ENCODE measurements around the gene CD300E.
"Not testable (repeated sequence)": the region's sequence is repeated elsewhere in the genome, so short reads cannot be mapped to it uniquely, and the experiment has no call there.

CD300E gene

DNA sequence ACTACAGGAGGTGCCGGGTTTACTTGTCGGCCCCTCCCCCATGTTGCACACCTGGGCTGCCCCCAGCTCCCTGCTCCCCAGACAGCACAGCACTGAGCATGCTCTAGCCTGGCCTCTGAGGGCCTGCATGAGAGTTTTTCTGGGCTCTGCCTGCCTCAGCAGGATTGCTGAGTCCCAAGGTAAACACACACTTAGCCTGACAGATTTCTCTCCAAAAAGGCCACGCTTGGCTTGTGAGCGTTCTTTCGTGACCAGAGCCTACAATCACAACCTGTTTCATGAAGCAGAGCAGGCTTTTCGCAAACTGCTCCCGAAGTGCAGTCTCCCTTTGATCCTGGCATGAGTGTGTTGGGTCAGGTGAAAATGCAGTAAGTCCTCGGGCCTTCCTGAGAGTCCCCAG lies 9.8 kb upstream of the CD300E start:
- no peak for DNase-seq

DNA sequence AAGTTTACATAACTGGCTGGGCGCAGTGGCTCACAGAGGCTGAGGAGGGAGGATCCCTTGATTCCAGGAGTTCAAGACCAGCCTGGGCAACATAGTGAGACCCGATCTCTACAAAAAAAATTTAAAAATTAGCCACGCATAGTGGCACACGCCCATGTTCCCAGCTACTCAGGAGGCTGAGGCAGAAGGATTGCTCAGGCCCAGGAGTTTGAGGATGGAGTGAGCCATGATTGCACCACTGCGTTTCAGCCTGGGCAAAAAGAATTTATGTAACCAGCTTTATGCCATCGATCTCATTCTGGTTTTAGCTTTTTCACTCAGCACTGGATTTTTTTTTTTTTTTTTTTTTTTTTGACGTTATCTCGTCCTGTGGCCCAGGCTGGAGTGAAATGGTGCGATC lies 9.1 kb upstream of the CD300E start:
- DNase-seq, result no peak

DNA sequence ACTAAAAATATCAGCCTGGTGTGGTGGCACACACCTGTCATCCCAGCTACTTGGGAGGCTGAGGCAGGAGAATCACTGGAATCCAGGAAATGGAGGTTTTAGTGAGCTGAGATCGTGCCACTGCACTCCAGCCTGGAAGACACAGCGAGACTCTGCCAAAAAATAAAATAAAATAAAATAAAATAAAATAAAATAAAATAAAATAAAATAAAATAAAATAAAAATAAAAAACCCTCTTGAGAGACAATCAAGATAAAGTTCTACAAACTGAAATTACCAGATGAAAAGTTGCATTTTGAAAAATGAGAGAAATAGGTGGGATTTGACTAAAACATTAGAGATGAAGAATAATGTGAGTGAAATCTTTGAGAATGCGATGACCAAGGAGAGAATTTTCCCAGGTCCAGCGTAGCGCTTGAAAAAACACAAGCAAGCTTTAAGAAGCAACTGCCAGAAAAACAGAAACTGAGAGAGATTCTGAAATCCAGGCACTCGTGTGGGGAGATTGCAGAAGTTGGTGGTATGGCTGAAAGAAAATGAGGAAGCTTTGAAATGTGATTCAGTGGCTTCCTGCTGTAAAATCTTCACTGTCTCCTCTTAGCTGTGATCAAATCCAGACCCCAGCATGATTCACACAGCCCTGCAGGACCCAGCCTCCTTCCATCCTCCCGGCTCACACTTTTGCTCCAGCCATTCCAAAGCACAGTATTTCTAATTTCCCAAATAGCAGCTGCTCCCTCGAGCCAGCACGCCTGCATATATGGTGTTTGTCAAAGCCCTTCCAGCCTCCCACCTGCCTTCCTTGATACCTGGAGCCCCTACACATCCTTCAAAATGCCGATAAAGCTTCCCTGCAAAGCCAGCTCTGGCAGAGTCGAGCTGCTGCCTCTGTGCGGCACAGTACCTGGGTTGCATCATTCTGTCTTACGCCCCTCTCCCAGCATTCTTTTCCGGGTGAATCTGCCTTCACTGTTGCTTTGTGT lies 8.2 kb upstream of the CD300E start:
- no peak for DNase-seq

DNA sequence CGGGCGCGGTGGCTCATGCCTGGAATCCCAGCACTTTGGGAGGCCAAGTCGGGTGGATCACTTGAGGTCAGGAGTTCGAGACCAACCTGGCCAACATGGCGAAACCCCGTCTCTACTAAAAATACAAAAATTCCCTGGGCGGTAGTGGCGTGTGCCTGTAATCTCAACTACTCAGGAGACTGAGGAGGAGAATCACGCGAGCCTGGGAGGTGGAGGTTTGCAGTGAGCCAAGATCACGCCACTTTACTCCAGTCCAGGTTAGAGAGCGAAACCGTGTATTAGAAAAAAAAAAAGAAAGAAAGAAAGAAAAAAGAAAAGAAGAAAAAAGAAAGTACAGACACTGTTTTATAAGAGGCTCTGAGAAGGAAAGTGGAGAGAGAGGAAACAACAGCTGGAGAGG lies 6.7 kb upstream of the CD300E start:
- not testable (repeated sequence) for DNase-seq

DNA sequence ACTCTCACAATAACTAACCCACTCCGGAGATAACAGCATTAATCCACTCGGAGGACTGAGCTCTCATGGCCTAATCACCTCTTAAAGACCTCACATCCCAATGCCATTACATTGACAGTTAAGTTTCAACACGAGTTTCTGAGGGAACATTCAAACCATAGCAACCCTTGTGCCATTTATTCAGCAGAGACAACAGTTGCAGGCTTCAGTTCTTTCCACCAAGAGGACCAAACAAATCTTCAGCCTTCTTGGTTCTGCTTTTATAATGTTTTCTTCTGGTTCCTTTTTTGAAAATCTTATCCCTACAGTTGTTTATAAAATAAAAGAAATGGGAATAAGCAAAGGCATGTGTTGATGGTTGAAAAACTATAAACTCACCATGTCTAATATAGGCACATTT lies 2.1 kb upstream of the CD300E start:
- no peak for DNase-seq

DNA sequence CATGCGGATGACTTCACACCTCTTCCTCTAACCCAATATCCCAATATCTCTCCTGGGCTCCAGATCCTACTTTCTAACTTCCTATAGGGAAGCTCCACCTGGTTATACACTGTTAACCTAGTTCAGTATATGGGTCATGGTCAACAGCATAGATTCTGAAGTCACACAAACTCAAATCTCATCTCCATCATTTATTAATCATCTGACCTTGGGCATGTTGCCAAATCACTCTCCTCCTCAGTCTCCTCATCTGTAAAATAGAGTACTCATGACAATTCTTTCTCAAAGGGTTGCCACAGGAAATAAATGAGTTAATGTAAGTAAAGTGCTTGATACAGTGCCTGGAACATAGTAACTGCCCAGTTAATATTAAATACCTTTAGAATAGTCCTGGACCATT lies 593 bp upstream of the CD300E start:
- DNase-seq, result no peak

DNA sequence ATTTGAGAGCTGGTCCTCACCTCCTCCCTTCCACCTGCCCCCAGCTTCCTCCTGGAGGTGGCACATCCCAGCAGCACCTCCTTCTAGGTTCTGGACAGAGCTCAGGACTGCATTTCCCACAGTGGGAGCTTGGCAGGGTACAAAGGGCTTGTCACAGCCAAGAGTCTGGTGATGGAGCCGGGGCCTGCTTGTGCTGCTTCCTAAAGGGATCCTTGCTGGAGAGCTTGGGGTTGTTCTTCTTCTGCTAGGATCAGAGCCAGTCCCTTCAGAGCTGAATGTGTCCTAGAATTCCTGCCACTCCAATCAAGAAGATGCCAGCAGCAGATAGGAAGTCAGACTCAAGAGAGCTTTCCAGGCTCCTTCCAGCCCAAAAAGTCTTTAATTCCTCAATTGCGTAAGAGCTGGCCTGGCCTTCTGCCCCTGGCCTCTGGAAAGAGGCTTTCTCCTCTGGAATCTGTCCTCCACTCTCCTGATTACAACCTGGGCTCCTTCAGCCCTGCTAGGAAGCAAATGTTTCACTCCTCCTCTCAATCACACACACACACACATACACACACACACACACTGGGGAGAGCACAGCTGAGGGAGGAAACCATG lies 4.4 kb downstream of the CD300E start:
- no peak for DNase-seq

DNA sequence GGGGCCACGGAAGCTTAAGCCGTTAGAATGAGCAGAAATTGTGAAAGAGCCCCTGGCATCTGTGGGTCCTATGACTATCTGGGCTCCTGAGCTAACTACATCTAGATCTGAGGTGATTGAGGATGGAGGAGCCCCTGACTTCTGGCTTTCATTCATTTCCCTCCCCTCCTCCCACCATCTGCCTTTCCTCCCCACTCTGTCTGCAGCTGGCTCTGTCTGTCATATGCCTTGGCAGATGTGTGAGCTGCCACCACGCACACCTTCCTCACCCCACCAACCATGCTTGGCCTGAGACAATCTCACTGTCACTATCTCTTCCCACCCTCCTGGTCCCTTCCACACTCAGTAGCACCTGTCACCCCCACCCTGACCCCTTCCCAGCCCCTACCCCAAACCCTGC lies 5.1 kb downstream of the CD300E start:
- no peak for DNase-seq

DNA sequence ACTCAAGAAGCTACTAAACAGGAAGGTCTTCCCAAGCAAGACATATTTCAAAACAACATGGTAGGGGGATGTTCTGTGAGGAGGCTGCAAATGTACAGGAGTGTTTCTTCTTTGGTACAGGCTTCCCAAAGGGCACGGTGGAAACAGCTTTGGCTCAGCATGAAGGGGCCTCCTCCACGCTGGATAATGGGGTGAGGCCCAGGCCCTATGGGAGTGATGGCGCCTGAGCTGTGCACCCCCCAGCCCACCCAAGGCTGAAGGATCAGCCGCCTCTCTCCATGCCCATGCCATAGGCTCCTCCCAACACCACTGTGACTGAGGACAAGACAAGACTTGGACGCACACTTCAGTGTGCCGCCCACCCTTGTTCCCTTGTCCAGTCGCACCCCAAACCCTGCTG lies 6.8 kb downstream of the CD300E start:
- DNase-seq, result no peak

DNA sequence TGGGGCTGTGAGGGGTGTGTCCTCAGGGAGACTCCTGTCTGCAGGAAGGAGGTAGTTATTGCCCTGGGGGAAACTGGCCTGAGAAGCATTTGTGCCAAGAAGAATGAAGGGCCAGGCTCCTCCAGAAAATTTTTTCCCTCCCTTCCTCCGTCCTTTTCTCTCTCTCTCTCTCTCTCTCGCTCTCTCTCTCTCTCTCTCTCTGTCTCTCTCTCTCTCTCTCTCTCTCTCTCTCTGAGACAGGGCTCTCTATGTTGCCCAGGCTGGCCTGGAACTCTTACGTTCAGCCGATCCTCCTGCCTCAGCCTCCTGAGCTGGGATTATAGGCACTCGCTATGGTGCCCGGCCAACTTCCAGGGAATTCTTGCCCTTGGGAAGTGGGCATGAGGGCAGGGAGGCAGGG lies 11.5 kb downstream of the CD300E start:
- DNase-seq, result no peak

DNA sequence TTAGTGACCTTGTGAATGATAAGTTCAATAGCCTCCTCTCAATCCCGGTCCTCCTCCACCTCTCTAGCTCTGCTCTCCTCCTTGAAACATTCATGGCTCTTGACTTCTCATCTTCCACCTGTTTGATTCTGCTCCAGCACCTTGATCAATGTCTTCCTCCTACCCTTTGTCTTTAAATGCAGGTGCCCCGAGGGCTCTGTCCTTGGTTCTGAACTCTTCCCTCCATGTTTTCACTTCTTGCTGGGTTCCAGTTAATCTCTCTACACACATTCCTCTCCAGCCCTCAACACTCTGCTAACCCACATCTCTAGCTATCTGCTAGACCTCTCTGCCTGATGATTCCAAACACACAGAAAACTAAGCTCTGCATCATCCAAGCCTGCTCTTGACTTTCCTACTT lies 13.4 kb downstream of the CD300E start:
- no peak for DNase-seq

DNA sequence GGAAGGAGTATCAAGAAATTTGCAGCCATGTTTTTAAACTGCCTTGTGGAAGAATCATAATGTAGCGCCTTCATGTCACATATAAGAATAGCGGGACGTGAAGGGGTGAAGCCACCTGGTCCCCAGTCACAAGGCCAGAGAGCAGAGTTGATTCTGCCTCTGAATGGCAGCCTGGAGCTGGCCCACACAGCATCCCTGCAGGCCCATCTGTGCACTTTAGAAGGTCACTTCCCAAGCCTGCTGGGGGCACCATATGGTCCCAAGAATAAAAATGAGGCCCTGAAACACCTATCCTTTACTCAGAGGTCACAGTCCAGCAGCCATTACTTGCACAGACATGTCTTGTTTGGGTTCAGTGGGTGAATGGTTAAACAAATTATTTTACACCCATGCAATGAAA lies 15.0 kb downstream of the CD300E start:
- no peak for DNase-seq

DNA sequence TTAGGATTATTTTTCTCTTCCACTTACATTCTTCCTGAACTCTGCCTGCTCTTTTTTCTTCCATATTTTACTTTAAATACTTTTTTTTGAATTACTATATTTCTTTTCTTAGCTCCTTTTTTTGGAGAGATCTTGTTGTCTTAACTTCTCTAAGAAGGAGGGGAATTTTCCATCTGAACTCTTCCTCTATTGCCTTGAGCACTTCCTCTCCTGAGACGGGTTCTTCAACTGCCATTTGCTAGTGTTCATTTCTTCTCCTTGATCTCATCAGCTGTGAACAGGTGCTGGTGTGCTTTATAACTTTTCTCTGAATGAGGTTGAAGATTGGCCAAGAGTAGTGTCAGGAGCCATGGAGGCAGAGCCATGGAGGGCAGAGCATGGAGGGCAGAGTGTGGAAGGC lies 16.3 kb downstream of the CD300E start:
- no peak for DNase-seq

DNA sequence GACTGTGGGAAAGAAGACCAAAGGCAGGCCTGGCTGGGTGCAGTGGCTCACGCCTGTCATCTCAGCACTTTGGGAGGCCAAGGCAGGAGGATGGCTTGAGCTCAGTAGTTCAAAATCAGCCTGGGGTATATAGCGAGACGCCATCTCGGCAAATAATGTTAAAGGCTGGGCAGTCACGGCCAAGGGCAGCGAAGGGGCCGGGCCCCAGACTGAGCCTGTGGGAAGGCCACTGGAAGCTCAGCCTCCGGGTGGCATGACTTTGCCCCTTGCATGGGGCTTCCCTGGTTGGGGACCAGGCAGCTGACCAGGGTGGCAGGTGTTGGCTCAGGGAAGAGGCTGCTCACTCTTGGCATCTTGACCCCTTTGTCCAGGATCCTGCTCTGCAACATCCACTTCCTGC lies 17.5 kb downstream of the CD300E start:
- DNase-seq, result no peak

DNA sequence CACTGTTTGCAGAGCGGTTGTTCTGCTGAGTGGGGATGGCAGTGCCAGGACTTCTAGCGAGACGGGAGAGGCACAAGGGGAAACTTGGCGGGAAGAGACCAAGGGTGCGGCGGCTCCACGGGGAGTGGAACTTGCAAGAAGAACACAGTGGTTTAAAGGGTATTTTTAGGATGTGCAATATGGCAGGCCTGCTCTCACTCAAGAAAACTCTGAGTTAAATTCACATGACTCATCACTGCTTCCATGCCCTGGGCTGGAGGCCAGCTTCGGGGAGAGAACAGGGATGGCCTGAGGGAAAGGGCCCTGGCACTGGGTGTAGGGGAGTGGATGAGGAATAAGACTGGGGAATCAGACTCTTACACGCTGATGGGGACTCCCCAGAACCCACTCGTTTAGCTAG lies 18.2 kb downstream of the CD300E start:
- no peak for DNase-seq

DNA sequence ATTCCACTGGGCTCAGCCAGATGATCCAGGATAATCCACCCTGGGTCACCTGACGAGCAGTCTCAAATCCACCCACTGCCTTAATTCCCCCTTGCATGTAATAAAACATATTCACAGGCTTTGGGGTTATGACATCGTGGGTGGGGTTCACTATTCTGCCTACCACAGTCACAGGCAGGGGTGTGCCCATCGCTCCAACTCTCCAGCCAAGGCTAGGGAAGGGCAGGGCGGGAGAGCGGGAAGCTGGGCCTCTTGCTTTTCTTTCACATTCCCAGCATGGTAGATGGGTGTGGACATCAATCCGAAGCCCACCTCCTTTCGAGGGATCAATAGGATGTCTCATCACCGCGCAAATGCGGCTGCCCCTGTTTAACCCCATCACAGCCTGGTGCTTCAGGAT lies 18.8 kb downstream of the CD300E start:
- no peak for DNase-seq

DNA sequence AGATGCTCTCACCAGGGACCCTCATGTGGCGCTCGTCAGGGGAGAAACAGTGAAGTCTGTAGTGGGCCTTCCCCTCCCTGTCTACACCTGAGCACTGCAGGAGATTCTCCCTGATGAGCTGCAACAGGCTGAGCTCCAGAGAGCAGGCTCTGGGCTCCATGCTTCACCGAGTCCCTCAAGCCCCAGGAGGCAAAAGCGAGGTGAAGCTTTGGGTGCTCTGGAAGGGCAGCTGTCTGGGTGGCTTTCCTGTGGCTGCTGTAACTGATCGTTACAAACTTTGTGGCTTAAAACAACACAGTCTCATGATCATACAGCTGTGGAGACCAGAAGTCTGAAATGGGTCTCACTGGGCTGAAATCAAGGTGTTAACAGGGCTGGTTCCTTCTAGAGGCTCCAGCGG lies 19.3 kb downstream of the CD300E start:
- no peak for DNase-seq

DNA sequence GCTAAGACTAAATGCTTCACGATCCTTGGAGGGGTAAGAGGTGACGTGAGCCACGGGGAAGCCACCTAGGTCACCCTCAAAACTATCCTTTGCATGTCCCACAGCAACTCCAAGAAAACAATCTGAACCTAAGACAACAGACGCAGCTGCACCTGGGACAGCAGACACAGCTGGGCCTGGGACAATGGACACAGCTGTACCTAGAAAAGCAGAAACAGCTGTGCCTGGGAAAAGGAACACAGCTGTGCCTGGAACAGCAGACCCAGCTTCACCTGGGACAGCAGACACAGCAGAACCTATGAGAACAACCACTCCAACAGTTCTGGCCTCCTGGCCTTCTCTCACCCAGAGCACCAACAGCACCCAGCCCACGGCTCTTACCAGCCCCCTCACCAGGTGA lies 19.8 kb downstream of the CD300E start:
- DNase-seq, result no peak

DNA sequence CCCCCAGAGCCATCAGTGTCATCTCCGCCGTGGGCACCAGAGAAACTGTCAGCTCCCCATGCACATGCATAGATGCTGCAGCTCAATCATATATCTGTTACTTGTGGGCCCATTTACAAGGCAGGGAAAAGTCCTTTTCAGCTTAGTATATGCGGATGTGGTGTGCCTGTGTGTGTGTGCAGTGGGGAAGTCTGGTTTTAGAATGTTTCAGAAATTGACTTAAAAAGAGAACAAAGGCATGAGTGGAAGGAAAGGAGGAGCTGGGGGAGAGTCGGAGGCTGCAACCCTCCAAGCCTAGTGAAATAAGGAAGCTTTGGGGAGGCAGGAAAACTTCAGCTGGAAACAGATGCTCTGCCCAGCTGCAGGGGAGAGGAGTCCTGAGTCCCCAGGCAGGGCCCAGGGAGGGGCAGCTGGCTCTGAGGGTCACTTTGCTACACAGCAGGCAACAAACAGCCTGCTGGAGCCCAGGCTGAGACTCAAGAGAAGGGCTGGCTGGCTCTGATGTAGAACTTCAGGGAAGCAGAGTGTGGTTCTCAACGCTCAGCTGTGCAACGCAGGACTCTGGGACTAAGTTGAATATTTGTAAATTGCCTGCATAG lies 20.4 kb downstream of the CD300E start:
- DNase-seq, result no peak

DNA sequence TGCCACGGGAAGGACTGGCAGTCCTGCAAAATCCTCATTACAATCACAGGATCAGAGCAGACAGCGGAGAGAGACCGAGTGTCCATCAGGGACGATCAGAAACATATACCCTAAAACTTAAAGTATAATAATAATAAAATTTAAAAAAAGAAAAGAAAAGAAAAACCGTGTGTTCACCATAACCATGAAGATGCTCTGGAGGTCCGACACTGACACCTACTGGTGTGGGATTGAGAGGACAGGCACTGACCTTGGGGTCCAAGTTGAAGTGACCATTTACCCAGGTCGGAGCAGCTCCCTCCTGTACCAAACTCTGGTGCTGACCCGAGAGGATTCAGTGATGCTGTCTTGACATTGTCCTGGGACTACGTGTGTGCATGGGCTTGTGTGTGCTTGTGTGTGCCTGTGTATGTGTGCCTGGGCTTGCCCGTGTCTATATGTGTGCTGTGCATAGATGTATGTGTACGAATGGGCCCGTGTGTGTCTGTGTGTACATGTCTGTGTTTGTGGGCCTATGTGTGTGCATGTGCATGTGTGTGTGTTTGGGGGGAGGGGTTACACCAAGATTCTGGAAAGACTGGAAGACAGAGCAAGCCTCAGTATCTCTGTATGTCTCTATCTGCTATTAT lies 21.5 kb downstream of the CD300E start:
- DNase-seq, result peak; percentile 19

DNA sequence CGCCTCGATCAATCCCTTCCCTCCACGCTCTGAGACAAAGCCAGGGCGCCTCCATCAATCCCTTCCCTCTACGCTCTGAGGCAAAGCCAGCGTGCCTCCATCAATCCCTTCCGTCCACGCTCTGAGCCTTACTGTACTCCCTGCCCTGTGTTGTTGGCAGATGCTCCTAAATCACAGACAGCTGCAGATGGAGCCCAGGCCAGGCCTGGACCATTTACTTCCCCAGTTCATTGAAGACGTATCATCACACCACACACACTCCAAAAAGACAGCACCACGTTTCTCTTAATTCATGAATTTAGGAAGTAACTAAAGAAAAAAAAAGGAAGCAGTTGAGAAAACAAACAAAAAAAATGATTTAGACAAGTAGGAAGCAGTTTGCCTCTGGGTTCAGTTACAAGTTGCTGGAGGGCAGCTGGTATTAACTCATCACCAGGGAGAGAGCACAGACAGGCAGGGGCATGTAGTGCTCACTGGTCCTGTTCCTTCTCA lies 24.0 kb downstream of the CD300E start:
- DNase-seq, result no peak

DNA sequence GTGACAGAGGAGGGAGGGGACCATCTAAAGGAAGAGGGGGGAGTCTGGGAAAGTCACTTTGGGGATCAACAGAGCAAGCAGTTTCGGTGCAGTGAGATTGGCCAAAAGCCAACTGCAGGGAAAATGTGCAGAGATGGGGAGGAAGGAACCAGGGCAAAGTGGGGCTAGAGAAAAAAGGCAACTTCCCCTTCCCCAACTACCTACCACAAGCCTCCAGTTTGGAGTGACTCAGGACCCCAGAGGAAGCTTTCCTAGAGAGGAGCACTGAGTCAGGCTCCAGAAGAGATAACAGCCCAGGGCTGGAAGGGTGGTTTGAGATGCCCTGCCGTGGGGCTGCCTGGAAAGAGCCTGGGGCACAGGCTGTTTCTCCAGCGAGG lies 24.5 kb downstream of the CD300E start:
- DNase-seq, result no peak

DNA sequence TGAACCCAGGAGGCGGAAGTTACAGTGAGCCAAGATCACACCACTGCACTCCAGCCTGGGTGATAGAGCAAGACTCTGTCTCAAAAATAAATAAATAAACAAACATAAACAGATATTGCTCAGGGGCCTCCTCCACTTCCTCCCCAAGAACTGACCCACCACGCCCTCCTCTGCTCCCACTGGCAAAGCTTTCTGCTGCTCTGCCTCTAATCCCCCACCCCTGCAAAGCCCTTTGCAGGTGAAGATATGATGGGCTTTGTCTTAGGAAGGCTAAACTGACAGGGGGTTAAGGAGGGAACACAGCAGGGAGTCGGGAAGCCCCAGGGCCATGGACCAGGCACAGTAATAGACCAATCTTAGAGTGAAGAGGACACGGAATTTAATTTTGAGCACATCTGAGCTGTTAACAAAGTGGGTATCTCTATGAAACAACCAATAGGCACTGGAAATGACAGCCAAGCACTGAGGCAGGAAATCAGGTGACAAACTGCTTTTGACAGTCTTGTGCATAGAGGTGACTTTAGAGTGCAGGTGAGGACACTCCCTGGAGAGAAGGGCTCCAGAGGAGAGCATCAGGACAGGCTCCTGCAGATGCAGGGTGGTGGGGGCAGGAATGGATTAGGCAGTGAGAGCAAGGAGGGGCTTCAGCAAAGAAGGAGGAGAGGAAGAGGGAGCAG lies 25.1 kb downstream of the CD300E start:
- no peak for DNase-seq
